ENCODE results near the gene CLEC4D.

DNA sequence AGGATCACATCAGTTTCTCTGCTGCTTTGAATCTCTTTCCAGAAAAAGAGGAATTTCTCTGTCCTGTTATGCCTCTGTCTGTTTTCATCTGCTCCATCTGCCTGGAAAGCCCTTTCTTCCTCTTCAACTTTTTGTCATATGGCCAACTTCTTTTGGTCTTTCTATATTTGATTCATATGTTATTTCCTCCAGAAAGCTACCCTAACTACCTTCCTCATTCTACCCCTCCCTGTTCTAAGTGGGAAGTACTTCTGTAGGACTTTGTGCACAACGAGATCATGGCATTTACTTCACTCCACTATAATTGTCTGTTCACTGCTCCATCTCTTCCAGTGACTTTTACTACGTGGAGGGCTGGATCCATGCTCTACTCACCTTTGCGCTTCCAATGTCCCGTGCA, 5.9 kb downstream of the CLEC4D start:
- TF ChIP-seq FOXM1 (IDR thresholded peaks at IDR 0.05; ENCODE audit: borderline replicate concordance): no peak
- TF ChIP-seq CTBP1 (IDR thresholded peaks at IDR 0.05; ENCODE audit: borderline replicate concordance): no peak
